T follicular helper cell (primary cell): ENCODE results near the gene ARHGAP6.

ENCODE experiments used
- DNase-seq: peaks from one replicate; pipeline ENCODE4 v3.0.0-alpha.2; 2020; ENCODE audit warnings: low read depth

Gene ARHGAP6

DNA sequence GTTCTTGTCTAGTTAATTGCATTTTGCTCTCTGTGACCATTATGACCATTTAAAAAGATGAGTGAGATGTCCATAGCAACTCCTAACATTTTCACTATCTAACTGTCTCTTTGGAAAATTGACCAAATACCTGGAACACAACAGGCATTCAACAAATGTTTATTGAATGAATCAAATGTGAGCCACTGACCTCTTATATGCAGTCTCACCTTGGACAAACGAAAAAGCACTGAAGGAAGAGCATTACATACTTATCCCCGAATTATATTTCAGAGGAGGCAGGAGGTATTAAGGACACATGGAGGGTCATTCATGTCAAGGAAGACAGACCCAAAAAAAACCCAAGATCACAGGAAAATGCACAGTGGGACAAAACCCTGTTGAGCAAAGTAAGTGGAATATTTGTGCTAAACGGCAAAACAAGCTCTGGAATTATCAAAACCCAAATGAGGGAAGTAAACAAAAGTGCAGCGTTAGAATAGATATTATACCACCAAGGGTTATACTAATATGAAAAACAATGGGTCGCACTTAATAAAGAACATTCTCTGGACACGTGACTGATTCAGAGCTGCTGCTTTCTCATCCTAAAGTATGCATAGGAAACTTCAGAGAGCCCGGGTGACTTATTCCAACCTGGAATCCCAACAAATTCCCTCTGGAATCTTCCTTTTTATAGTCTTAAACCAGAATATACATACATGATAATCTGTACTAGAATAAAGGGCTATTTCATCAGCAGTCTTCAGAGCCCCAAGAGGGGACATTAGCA is 240.6 kb downstream of the ARHGAP6 start:
- no peak for DNase-seq

- no peak for DNase-seq
These were observed 241.8 kb downstream of the ARHGAP6 start for GRCh38 chrX:11423949-11424348.

DNA sequence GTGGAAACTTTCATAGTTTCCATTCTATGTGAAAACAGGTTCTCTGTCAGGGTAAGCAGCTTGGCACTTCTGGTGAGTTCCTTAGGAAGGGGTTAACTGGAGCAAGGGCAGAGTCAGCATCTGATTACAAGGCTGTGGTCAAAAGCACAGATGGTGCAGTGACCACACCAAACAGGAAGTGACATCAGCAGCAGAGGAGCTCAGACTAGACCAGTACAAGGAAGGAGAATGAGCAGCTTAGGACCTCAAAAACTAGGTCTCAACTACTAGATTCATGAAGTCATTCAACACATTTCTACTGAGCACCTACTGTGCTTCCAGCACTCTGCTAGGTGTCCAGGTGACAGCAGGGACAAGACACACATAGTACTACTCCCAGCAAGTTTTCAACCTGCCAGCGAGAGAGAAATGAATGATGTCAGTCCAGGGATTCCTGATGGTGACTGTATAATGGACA is 242.3 kb downstream of the ARHGAP6 start:
- no peak for DNase-seq

DNA sequence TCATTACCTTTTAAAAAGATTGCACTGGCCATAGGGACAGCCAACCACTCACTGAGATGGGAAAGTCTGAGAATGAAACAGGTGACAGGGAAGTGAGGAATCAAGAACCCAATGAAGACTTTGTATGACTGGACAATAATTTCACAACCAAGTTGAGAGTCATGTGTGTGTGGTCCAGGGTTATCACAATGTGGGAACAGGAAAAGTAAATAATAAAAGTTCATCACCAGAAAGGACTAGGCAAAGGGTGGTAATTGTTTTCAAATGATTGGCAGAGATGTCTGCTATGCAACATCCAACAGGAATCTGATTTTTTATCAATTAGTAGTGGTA is 243.2 kb downstream of the ARHGAP6 start:
- DNase-seq: no peak

DNA sequence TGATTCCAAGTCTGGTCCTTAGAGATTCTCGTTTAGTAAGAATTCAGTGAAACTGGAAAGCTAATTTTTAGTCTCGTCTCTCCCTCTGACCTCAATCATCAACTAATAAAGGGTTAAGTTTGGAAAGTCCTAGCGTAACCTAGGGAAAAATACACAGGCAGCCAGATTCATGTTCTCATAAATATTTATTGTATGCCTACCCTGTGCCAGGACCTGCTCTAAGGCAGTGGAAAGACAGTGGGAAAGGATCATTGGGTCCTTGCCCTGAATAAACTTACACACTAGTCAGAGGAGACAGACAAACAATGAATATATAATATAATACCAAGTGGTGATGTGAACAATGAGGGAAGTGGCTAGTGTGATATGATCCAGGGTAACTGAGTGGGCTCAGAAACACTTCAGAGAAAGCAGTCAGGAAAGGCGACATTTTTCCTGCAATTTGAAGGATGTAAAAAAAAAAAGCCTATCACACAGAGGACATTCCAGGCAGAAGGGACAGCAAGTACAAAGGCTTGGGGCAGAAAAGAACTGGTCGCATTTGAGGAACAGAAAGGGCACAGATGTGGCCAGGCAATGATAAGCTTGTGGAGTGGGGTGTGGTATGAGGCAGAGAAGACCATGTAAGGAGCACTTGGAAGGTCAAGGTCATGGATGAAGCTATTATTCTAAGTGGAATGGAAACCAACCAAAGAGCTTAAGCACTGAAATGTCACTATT is 243.8 kb downstream of the ARHGAP6 start:
- DNase-seq: no peak

DNA sequence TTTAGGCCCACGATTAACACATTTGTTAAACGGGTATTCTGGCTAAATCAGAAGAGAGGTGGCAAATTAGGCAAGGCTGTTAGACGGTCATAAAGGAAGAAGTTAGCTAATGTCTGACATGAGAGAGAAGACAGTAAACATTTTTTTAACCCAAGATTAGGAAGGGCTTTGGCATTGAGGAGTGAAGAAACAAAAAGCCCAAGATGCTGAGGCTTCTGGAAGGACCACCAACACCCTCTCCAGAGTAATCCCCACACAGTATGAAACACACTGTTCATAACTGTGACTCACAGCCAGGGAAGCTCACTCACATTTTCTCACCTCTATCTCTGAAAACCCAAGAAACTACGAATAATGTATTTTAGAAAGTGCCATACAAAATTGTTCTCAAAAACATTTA is 244.9 kb downstream of the ARHGAP6 start:
- DNase-seq: no peak

- DNase-seq: no peak
These were observed 246.6 kb downstream of the ARHGAP6 start for GRCh38 chrX:11419102-11419501.

DNA sequence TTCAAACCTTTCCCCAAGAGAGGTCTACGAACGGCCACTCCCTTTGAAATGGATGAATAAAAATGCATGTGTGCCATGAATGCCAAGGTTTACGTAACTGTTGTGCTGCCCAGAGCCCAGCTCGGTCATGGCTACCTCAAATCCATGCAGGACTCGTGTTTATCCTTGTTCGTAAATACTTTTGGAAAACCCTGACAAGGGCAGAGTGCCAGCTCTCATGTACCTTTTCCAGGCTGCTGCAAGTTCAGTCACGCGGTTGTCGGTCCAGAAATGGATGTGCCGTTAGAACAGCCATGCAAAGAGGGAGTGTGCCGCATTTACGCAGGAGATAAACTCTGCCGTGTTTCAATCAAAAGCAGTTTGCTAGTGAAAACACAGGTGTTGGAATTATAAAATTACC is 249.1 kb downstream of the ARHGAP6 start:
- DNase-seq: no peak

DNA sequence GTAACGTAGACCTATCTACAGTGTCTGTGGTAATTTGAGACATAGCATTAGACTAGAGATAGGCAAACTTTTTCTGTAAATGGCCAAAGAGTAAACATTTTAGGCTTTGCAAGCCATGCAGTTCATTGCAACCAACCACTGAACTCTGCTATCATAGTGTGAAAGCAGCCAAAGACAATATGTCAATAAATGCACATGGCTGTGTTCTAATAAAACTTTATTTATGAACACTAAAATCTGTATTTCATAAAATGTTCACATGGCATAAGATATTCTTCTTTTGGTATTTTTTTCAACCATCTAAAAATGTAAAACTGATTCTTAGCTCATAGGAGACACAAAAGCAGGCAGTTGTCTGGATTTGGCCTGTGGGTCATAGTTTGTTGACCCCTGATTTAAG is 251.6 kb downstream of the ARHGAP6 start:
- no peak for DNase-seq

GRCh38 chrX:11412715-11413623 is 252.8 kb downstream of the ARHGAP6 start:
- no peak for DNase-seq

DNA sequence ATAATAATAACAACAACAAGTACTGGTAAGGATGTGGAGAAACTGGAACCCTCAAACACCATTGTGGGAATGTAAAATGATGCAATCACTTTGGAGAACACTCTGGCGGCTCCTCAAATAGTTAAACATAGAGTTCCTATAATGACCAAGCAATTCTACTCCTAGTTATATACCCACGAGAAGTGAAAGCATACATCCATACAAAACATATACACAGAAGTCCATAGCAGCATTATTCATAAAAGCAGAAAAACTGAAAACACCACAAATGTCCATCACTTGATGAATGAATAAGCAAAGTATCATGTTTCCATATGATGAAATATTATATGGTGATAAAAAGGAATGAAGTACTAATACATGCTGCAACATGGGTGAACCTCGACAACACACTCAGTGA is 255.8 kb downstream of the ARHGAP6 start:
- DNase-seq: no peak

- DNase-seq: no peak
These were observed 256.9 kb downstream of the ARHGAP6 start for GRCh38 chrX:11408783-11409182.

- DNase-seq: no peak
These were observed 257.7 kb downstream of the ARHGAP6 start for GRCh38 chrX:11408109-11408405.

GRCh38 chrX:11407331-11408108 is 258.2 kb downstream of the ARHGAP6 start:
- no peak for DNase-seq

- DNase-seq: no peak
These were observed 259.5 kb downstream of the ARHGAP6 start for GRCh38 chrX:11406109-11406765.

DNA sequence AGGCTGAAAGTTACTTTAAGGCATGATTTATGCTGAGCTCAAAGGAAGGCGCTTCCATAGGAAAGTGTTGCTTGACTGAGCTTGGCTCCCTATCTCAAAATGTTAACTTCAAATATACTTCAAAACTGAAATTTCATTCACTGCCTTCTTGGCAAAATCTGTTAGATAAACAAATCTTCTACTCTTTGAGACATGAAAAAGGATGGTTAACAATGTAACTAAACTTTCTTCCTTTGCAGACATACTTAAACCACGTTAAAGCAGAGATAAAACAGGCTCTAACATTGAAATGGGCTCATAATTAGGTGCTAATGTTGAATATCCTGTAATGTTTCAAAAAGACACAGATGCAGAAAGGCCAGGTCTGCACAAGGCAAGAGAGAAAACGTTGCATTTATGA is 262.1 kb downstream of the ARHGAP6 start:
- no peak for DNase-seq

DNA sequence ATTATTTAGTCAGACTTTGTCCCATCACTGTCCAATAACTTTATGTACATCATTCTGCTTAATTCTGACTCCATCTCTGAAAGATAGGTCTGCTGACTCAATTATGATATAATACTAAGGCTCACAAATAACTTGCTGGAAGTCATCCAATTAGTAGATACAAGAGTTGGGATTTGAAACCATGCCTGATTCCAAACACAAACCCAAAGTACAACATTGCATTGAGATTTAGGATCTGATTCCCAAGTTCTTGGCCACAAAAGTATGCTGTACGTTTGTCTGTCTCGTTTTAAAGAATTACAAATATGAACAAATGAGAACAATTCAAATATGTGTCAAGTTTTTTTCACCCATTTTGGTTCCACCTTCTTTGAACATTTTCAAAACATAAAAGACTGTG is 263.8 kb downstream of the ARHGAP6 start:
- no peak for DNase-seq

- DNase-seq: no peak
These were observed 266.1 kb downstream of the ARHGAP6 start for GRCh38 chrX:11399489-11400094.

GRCh38 chrX:11398785-11399184 is 266.9 kb downstream of the ARHGAP6 start:
- DNase-seq: no peak

DNA sequence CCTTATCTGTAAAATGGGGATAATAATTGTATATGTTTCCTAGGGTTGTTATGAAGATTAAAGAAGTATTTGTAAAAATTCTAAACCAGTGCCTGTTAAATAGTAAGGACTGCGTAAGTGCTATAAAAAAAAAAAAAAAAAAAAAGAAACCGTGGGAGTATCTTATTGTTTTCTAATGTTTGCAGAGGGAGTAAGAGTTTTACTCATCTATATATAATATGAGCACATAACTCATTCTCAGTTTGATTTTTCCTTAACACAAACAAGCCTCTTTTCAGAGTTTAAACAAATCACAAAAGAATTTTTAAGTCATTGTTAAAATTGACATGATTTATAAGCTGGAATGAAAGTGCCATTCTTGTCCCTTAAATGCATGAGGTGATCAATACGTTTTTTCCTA is 267.6 kb downstream of the ARHGAP6 start:
- DNase-seq: no peak

- DNase-seq: no peak
These were observed 268.0 kb downstream of the ARHGAP6 start for GRCh38 chrX:11397680-11398079.
